AG09309 (cell line): Measurements from ENCODE around the gene KAZN.

ENCODE experiments used
- DNase-seq: peaks from one replicate; pipeline ENCODE4 v3.0.0-alpha.2; 2010; ENCODE audit warnings: low read depth
- H3K4me3 ChIP-seq: 2 replicates; pipeline ENCODE4 v1.5.1; 2011; ENCODE audit warnings: mild to moderate bottlenecking, low read depth, low read length, moderate library complexity; ENCODE audit not compliant: control insufficient read depth
- CTCF ChIP-seq: IDR thresholded peaks from 2 replicates; pipeline ENCODE4 v1.5.1; 2011; ENCODE audit warnings: mild to moderate bottlenecking, low read depth, low read length, inconsistent platforms; ENCODE audit not compliant: insufficient read depth, control insufficient read depth; ENCODE audit errors: missing control alignments

The KAZN gene

GRCh38 chr1:14914351-14914988 is 316.0 kb downstream of the KAZN start:
- no peak for TF ChIP-seq CTCF
- H3K4me3 ChIP-seq, result no peak overlapping the region
- DNase-seq, result no peak

GRCh38 chr1:14915356-14916054 is 317.0 kb downstream of the KAZN start:
- no peak overlapping the region for H3K4me3 ChIP-seq
- TF ChIP-seq CTCF, result peak; percentile 91
- DNase-seq, result no peak

DNA sequence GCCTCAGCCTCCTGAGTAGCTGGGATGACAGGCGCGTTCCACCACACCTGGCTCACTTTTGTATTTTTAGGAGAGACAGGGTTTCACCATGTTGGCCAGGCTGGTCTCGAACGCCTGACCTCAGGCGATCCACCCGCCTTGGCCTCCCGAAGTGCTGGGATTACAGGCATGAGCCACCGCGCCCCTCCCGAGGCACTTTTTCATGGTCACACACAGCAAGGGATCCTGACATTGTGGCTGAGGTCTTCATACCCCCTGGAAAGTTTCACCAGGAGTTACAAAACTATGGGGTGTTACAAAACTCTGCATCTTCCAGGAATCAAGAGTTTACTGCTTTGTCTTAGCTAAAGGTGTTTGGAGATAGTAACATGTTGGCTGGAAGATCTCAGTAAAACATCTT is 320.8 kb downstream of the KAZN start:
- no peak overlapping the region for H3K4me3 ChIP-seq
- no peak for TF ChIP-seq CTCF
- no peak for DNase-seq

- no peak for DNase-seq
- TF ChIP-seq CTCF, result no peak
- no peak overlapping the region for H3K4me3 ChIP-seq
Observed at GRCh38 chr1:14919751-14920150, 321.3 kb downstream of the KAZN start.

- DNase-seq, result no peak
- TF ChIP-seq CTCF, result no peak
- H3K4me3 ChIP-seq, result no peak overlapping the region
Observed at GRCh38 chr1:14921057-14921456, 322.6 kb downstream of the KAZN start.

- no peak for DNase-seq
- no peak for TF ChIP-seq CTCF
- H3K4me3 ChIP-seq, result no peak overlapping the region
Observed at GRCh38 chr1:14922942-14923726, 324.6 kb downstream of the KAZN start.
